Sigmoid colon (tissue), 7 donors: ENCODE data around the gene PARP12. TPM values are rescaled to one million over a fixed set of nuclear protein-coding genes. Genes with fewer than 3 reads are reported as not detected.
"Not testable (repeated sequence)": the region's sequence is repeated elsewhere in the genome, so short reads cannot be mapped to it uniquely, and the experiment has no call there.

Experiments used
- DNase-seq: peaks from one replicate; pipeline ENCODE4 v3.0.0-alpha.2; 2019
- H3K27ac ChIP-seq, 4 donors: fragments of 200-600 bp; sonication (generic); one replicate each; pipeline ENCODE4 v1.5.1; 2016 to 2019; ENCODE audit warnings: mild to moderate bottlenecking in 1 of 4
- H3K27me3 ChIP-seq, 3 donors: fragments of 200-600 bp; sonication (generic); one replicate each; pipeline ENCODE4 v1.5.1; 2019; ENCODE audit warnings: mild to moderate bottlenecking in 1 of 3
- H3K36me3 ChIP-seq, 4 donors: fragments of 200-600 bp; sonication (generic); one replicate each; pipeline ENCODE4 v1.5.1; 2016 to 2019
- H3K4me1 ChIP-seq, 4 donors: fragments of 200-600 bp; sonication (generic); one replicate each; pipeline ENCODE4 v1.5.1; 2017 to 2019
- H3K4me3 ChIP-seq, 4 donors: fragments of 200-600 bp; sonication (generic); one replicate each; pipeline ENCODE4 v1.5.1; 2017 to 2019; ENCODE audit warnings: mild to moderate bottlenecking in 2 of 4, moderate library complexity in 1 of 4
- H3K9me3 ChIP-seq, 4 donors: fragments of 200-600 bp in 3 of 4; sonication (generic) in 3 of 4; one replicate each; pipeline versions ENCODE4 v1.5.1 to v1.6.1; 2013 to 2019
- CTCF ChIP-seq, 4 experiments: fragments of 450-650 bp in 3 of 4; fragments of 200-600 bp in 1 of 4; IDR thresholded peaks; one replicate each; pipeline ENCODE4 v1.5.1; 2016 to 2019; ENCODE audit warnings: antibody characterized with exemption in 4 of 4, mild to moderate bottlenecking in 3 of 4, moderate library complexity in 2 of 4
- EP300 ChIP-seq, 4 donors: sonication (generic); formaldehyde crosslinking; IDR thresholded peaks; one replicate each; pipeline ENCODE4 v1.6.1; 2017; ENCODE audit warnings: antibody characterized with exemption in 4 of 4
- POLR2A ChIP-seq, 2 donors: fragments of 450-650 bp; IDR thresholded peaks; one replicate each; pipeline ENCODE4 v1.6.1; 2016; ENCODE audit warnings: antibody characterized with exemption in 2 of 2, mild to moderate bottlenecking in 2 of 2, moderate library complexity in 2 of 2
- POLR2AphosphoS5 ChIP-seq, 4 donors: sonication (generic); formaldehyde crosslinking; IDR thresholded peaks; one replicate each; pipeline ENCODE4 v1.6.1; 2017; ENCODE audit warnings: antibody characterized with exemption in 4 of 4
- WGBS, 2 donors: extraction: QIAGEN DNeasy Blood & Tissue Kit; methylation state at CpG; one replicate each; pipeline ENCODE4 v1.1.7; 2013; 5-methylcytosine and 5-hydroxymethylcytosine counted together
- intact Hi-C: fragments of 100-400 bp; cut with DNase I; formaldehyde crosslinking; loops from one replicate; pipeline ENCODE4 v1.15.1; 2023
- polyA plus RNA-seq, 3 donors: library from polyadenylated mRNA; stranded (reverse); fragments of 200-250 nt; gene quantifications; one replicate each; pipeline ENCODE4 v1.2.3, GENCODE V29; 2013
- total RNA-seq, 4 donors: library from RNA; depleted of rRNA; stranded (reverse); fragments of >200 nt; gene quantifications; one replicate each; pipeline ENCODE4 v1.1.0, GENCODE V29; 2016
- donor health status: healthy with polysubstance abuse.
- donor health status: Bipolar disorder and iron deficiency.
- donor health status: healthy.

PARP12 gene, protein sequence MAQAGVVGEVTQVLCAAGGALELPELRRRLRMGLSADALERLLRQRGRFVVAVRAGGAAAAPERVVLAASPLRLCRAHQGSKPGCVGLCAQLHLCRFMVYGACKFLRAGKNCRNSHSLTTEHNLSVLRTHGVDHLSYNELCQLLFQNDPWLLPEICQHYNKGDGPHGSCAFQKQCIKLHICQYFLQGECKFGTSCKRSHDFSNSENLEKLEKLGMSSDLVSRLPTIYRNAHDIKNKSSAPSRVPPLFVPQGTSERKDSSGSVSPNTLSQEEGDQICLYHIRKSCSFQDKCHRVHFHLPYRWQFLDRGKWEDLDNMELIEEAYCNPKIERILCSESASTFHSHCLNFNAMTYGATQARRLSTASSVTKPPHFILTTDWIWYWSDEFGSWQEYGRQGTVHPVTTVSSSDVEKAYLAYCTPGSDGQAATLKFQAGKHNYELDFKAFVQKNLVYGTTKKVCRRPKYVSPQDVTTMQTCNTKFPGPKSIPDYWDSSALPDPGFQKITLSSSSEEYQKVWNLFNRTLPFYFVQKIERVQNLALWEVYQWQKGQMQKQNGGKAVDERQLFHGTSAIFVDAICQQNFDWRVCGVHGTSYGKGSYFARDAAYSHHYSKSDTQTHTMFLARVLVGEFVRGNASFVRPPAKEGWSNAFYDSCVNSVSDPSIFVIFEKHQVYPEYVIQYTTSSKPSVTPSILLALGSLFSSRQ
- total RNA-seq: 10 to 100 TPM; 20.6 to 29.9 (median 22.9) TPM
- 10 to 100 TPM; 30.0 to 49.5 (median 42.2) TPM for polyA plus RNA-seq

DNA sequence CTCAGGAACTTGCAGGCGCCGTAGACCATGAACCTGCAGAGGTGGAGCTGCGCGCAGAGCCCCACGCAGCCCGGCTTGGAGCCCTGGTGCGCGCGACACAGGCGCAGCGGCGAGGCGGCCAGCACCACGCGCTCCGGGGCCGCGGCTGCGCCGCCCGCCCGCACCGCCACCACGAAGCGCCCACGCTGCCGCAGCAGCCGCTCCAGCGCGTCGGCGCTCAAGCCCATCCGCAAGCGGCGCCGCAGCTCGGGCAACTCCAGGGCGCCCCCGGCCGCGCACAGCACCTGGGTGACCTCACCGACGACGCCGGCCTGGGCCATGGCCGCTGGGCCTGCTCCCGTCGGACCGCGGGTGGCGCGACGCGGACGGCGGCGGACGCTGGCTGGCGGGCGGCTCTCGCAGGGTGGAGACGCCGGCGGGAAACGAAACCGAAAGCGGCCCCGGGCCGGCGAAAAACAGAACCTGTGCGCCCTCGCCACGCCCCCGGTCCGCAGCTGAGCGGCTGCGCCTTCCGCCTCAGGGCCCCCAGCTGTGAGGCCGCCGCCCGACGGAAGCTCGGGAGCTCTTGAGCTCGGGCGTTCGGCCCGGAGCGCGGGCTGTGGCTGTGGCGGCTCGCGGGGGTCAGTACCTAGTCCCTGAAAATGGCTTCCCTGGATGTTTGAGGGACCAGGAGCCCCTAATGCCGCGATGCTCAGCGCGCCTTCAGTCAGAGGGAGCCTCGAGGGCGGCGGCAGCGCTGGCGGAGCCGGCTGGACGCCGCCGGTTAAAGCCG lies at the start of gene PARP12:
Gene PARP12, minus strand, starts transcription at position 424 of the 772 bp plus-strand sequence. Its CDS starts 104 bp downstream, at position 320.
- Histone ChIP-seq H3K36me3 (no peaks in the 10 kb centered on the region), H3K9me3 (no peaks in the 10 kb centered on the region), H3K4me1 (peaks cover 0 to 36% (median 22%) of the 10 kb centered on the region in 4 donors), H3K27ac (peak within 1 kb of the TSS; percentile 88 to 91 (median 90)), H3K4me3 (peak within 1 kb of the TSS; percentile 70 to 82 (median 72)), H3K27me3 (no peaks in the 10 kb centered on the region)
- DNase-seq: peak; percentile 90
- TF ChIP-seq CTCF (IDR thresholded peaks at IDR 0.05) (no peak), EP300 (IDR thresholded peaks at IDR 0.05) (no peak), POLR2A (IDR thresholded peaks at IDR 0.05) (peak in 1 of 2 donors; percentile 23), POLR2AphosphoS5 (IDR thresholded peaks at IDR 0.05) (peak; percentile 15 to 68 (median 56))
- intact Hi-C loops: loop anchor here (2.0 to 5.0 kb wide), 3 partner anchors 115 to 285 kb away; partner anchors contain the start of genes HIPK2 and KDM7A
- WGBS, 2 donors: 0% methylated on average over 106 of the region's 106 CpGs

- H3K4me1 ChIP-seq, H3K27ac ChIP-seq, H3K27me3 ChIP-seq, intact Hi-C loops, DNase-seq, H3K4me3 ChIP-seq, H3K9me3 ChIP-seq: not testable (repeated sequence)
- 89 to 90% methylated on average over 8 of the region's 8 CpGs for WGBS, 2 donors
- H3K36me3 ChIP-seq: peaks cover 8 to 56% (median 22%) of the 10 kb centered on the region in 4 donors
Observed at GRCh38 chr7:140108777-140109176, 46.0 kb upstream of the PARP12 start.

DNA sequence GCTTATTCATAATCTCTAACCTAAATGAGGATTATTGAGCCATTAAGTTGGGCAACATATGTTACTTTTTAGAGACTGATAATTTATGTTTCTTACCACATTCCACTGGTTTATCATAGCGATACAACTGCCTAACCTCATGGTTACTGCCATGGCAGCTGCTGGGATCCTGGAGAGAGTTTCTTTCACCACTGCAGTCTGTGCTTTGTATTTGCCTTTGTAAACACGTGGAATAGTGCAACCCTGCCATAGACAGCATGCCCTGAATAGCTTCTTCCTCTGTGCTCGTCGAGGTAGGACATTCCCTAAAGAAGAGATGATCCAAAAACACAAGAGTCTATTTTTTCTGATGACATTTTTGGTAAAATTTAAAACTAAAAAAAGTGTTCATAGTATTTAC lies 33.7 kb upstream of the PARP12 start:
- H3K4me1 ChIP-seq: no peaks in the 10 kb centered on the region
- 85 to 89% methylated on average over 4 of the region's 4 CpGs for WGBS, 2 donors
- no peak for DNase-seq
- no peak overlapping the region for H3K4me3 ChIP-seq
- TF ChIP-seq POLR2A (IDR thresholded peaks at IDR 0.05) (no peak), CTCF (IDR thresholded peaks at IDR 0.05) (no peak), EP300 (IDR thresholded peaks at IDR 0.05) (no peak), POLR2AphosphoS5 (IDR thresholded peaks at IDR 0.05) (no peak)
- H3K36me3 ChIP-seq: peaks cover 18 to 95% (median 62%) of the 10 kb centered on the region in 4 donors
- no peaks in the 10 kb centered on the region for H3K9me3 ChIP-seq
- intact Hi-C loops: no loop called here
- no peak overlapping the region for H3K27ac ChIP-seq
- no peaks in the 10 kb centered on the region for H3K27me3 ChIP-seq

DNA sequence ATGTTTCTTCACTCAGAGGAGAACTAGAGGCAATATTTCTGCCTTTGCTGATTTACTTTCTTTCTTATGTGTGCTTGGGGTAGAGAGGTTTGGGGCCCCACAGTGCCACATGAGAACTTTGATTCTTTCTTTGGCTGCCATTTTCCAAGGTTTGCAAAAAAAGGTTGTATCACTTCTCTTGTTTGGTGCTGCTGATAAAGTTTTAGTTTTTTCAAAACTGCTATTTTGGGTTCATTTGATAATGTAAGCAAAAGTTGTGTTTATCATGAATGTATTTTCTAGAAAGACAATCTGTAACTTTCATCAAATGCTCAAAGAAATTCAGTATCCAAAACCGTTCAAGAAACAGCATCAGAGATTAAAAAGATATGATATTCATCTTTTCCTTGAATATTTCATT lies 30.6 kb upstream of the PARP12 start:
- no peak for DNase-seq
- H3K9me3 ChIP-seq: no peaks in the 10 kb centered on the region
- H3K4me3 ChIP-seq: no peak overlapping the region
- intact Hi-C loops: no loop called here
- H3K27ac ChIP-seq: no peak overlapping the region
- no peaks in the 10 kb centered on the region for H3K4me1 ChIP-seq
- 91 to 93% methylated on average over 1 of the region's 1 CpG for WGBS, 2 donors
- H3K36me3 ChIP-seq: peaks cover 18 to 92% (median 59%) of the 10 kb centered on the region in 4 donors
- no peaks in the 10 kb centered on the region for H3K27me3 ChIP-seq
- TF ChIP-seq POLR2AphosphoS5 (IDR thresholded peaks at IDR 0.05) (no peak), EP300 (IDR thresholded peaks at IDR 0.05) (no peak)

DNA sequence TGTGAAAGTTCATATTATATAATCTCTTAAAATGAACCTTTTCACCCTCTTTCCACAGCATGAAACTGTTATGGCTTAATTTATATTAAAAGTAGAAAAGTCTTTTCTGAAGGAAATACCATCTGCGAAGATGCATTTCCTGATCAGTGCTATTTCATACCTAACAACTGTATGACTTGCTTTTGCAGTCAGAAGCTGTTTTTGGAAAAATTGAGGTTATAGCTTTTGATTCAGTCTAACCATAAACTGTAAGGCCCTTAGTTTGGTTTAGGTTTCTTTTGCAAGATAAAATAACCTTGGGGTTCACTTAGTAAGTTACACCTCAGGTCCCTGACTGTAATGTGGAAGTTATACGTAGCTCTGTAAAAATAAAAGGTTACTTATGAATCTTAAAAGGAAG lies 22.7 kb upstream of the PARP12 start:
- H3K27me3 ChIP-seq: no peaks in the 10 kb centered on the region
- H3K4me3 ChIP-seq: no peak overlapping the region
- H3K9me3 ChIP-seq: no peaks in the 10 kb centered on the region
- TF ChIP-seq POLR2AphosphoS5 (IDR thresholded peaks at IDR 0.05): no peak
- intact Hi-C loops: no loop called here
- DNase-seq: no peak
- peaks cover 0 to 18% (median 2%) of the 10 kb centered on the region in 4 donors for H3K36me3 ChIP-seq
- 71 to 90% methylated on average over 2 of the region's 2 CpGs for WGBS, 2 donors
- H3K4me1 ChIP-seq: no peaks in the 10 kb centered on the region
- no peak overlapping the region for H3K27ac ChIP-seq
